Right atrium auricular region (tissue), 2 donors: Measurements from ENCODE around the gene ATP10A. TPM values are rescaled to one million over a fixed set of nuclear protein-coding genes. Genes with fewer than 3 reads are reported as not detected.

Experiments used
- DNase-seq: peaks from one replicate; pipeline ENCODE4 v3.0.0-alpha.2; 2019; ENCODE audit warnings: low spot score
- H3K27ac ChIP-seq, 2 donors: fragments of 200-600 bp; sonication (generic); 1 replicate in 1 of 2; 2 replicates in 1 of 2; pipeline ENCODE4 v1.5.1; 2016 to 2019
- H3K27me3 ChIP-seq, 2 donors: fragments of 200-600 bp; sonication (generic); one replicate each; pipeline versions ENCODE4 v1.5.1 to v1.6.0; 2017 to 2019
- H3K36me3 ChIP-seq: fragments of 200-600 bp; sonication (generic); one replicate; pipeline ENCODE4 v1.5.1; 2016
- H3K4me1 ChIP-seq, 2 donors: fragments of 200-600 bp; sonication (generic); one replicate each; pipeline versions ENCODE4 v1.5.1 to v1.6.0; 2017 to 2019
- H3K4me3 ChIP-seq, 2 donors: fragments of 200-600 bp; sonication (generic); 1 replicate in 1 of 2; 2 replicates in 1 of 2; pipeline ENCODE4 v1.5.1; 2017 to 2019; ENCODE audit warnings: mild to moderate bottlenecking in 1 of 2, moderate library complexity in 1 of 2
- H3K9me3 ChIP-seq, 2 donors: fragments of 200-600 bp; sonication (generic); one replicate each; pipeline ENCODE4 v1.5.1; 2019
- total RNA-seq, 2 donors: library from RNA; depleted of rRNA; stranded (reverse); fragments of >200 nt; gene quantifications; one replicate each; pipeline ENCODE4 v1.1.0, GENCODE V29; 2016
- TF ChIP-seq, protein P1 (sequence below), 2 donors: fragments of 200-600 bp; sonication (generic); IDR thresholded peaks; one replicate each; pipeline ENCODE4 v1.5.1; 2019; ENCODE audit warnings: antibody characterized with exemption in 2 of 2

The ATP10A gene
- total RNA-seq, 2 donors from 2014 or later: 3.2 to 6.0 TPM

DNA sequence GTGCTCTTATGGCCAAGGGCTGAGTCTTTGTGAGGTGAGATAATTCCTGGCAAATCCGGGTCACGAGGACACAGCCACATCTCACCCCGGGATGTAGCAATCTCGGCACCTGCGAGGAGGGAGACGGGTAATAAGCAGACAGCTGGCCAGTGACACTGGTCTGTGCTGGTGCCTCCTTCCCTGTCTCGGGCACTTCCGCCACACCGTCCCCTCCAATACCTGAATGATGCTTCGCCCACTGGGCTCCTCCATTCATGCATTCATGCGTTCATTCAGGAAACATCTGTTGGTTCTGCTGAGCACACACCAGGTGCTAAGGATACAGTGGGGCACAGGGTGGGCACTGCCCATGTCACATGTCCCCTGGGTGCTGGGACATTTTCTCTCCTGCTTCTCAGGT lies 60.1 kb downstream of the ATP10A start:
- Histone ChIP-seq H3K4me3 (no peak overlapping the region), H3K36me3 (no peaks in the 10 kb centered on the region), H3K27ac (no peak overlapping the region), H3K9me3 (no peaks in the 10 kb centered on the region), H3K27me3 (no peaks in the 10 kb centered on the region), H3K4me1 (peaks cover 0 to 8% of the 10 kb centered on the region in 2 donors)
- TF ChIP-seq, protein P1, sequence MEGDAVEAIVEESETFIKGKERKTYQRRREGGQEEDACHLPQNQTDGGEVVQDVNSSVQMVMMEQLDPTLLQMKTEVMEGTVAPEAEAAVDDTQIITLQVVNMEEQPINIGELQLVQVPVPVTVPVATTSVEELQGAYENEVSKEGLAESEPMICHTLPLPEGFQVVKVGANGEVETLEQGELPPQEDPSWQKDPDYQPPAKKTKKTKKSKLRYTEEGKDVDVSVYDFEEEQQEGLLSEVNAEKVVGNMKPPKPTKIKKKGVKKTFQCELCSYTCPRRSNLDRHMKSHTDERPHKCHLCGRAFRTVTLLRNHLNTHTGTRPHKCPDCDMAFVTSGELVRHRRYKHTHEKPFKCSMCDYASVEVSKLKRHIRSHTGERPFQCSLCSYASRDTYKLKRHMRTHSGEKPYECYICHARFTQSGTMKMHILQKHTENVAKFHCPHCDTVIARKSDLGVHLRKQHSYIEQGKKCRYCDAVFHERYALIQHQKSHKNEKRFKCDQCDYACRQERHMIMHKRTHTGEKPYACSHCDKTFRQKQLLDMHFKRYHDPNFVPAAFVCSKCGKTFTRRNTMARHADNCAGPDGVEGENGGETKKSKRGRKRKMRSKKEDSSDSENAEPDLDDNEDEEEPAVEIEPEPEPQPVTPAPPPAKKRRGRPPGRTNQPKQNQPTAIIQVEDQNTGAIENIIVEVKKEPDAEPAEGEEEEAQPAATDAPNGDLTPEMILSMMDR (IDR thresholded peaks at IDR 0.05): no peak
- no peak for DNase-seq

DNA sequence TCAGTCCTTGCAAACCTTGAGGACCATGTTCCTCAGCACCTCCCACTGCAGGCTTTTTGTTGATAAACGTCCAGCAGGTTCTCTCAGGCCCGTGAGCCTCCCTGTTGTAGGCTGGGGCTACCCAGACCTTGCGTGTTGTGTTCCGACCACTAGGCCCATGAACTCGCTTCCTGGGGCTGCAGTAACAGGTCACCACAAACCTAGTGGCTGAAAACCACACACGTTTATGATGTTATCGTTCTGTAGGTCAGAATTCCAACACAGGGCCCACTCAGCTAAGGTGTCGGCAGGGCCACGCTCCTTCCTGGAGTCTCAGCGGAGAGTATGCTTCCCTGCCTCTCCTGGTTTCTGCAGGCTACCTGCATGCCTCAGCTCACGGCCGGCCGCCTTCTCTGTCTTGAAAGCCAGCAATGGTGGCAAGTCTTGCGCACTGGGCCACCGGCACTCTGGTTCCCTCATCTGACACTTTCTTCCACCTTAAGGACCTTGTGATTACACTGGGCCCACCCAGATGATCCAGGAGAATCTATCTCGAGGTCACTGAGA lies 60.8 kb downstream of the ATP10A start:
- Histone ChIP-seq H3K9me3 (no peaks in the 10 kb centered on the region), H3K36me3 (no peaks in the 10 kb centered on the region), H3K4me3 (no peak overlapping the region), H3K27me3 (no peaks in the 10 kb centered on the region), H3K27ac (no peak overlapping the region), H3K4me1 (peaks cover 0 to 14% of the 10 kb centered on the region in 2 donors)
- TF ChIP-seq, protein P1 (IDR thresholded peaks at IDR 0.05): no peak
- DNase-seq: no peak

DNA sequence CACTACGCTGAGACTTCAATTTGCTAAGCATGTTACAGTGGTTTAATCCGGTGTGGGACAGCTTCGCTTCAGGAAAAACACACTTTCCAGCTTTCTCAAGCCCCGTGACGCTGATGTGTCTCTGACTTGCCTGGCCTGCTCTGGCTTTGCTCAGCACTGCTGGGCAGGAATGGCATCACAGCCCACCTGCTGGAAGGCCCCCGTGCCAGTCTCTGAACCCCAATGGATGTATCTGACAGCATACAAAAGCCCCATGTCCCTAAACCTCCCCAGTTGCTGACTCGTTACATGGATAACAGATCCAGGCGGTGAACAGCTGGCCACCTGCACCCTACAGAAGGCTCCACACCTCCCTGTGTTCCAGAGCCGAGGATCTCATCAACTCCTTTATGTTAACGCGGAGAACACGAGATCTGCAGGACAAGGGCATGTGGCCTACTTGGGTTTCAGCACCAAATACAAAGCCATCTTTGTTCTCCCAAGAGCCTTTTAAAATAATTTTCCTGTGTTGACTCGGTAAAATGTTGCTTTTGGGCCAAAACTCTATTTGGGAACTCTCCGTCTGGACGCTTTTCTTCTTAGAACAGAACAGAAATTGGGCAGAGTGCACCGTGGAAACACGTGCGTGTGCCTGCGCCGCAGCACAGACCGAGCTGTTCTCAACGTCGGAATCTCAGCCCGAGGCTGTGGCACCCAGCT lies 61.4 kb downstream of the ATP10A start:
- no peaks in the 10 kb centered on the region for H3K27me3 ChIP-seq
- no peak overlapping the region for H3K27ac ChIP-seq
- peaks cover 0 to 15% of the 10 kb centered on the region in 2 donors for H3K4me1 ChIP-seq
- TF ChIP-seq, protein P1 (IDR thresholded peaks at IDR 0.05): no peak
- DNase-seq: no peak
- H3K9me3 ChIP-seq: no peaks in the 10 kb centered on the region
- H3K4me3 ChIP-seq: no peak overlapping the region
- H3K36me3 ChIP-seq: no peaks in the 10 kb centered on the region

DNA sequence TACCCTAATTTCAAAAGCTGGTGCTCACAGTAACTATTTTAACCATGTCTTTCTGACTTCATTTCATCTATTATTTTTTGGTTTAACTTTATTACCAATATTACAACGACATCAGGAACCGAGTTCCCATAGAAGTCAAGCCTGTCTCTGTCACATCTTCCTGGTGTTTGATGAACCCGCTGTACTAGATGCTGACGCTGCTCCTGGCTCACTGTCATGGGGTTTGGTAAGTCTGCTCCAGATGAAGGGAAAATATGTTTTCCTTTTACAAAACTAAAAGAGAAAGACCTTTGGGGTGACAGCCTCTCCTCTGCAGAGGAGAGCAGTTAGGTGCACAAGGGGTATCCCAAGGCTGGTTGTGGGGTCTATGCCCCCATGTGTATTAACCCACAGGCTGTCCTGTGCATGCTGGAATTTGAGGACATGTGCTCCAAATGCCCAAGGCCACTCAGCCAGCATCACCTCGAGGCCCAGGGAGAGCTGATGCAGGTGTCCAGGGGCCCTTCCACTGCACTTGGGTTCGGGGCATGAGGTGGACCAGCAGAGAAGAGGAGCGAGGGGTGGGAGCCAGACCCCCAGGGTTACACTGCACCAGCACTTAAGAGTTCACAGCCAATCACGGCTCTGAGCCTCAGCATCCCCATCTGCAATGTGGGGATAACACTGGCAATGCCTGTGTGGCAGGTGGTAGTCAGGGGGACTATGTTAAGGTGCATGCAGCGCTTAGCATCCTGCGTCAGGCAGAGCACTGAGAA lies 62.2 kb downstream of the ATP10A start:
- no peak overlapping the region for H3K27ac ChIP-seq
- H3K9me3 ChIP-seq: no peaks in the 10 kb centered on the region
- no peak overlapping the region for H3K4me3 ChIP-seq
- no peaks in the 10 kb centered on the region for H3K36me3 ChIP-seq
- peaks cover 0 to 15% of the 10 kb centered on the region in 2 donors for H3K4me1 ChIP-seq
- DNase-seq: no peak
- TF ChIP-seq, protein P1 (IDR thresholded peaks at IDR 0.05): no peak
- no peaks in the 10 kb centered on the region for H3K27me3 ChIP-seq

DNA sequence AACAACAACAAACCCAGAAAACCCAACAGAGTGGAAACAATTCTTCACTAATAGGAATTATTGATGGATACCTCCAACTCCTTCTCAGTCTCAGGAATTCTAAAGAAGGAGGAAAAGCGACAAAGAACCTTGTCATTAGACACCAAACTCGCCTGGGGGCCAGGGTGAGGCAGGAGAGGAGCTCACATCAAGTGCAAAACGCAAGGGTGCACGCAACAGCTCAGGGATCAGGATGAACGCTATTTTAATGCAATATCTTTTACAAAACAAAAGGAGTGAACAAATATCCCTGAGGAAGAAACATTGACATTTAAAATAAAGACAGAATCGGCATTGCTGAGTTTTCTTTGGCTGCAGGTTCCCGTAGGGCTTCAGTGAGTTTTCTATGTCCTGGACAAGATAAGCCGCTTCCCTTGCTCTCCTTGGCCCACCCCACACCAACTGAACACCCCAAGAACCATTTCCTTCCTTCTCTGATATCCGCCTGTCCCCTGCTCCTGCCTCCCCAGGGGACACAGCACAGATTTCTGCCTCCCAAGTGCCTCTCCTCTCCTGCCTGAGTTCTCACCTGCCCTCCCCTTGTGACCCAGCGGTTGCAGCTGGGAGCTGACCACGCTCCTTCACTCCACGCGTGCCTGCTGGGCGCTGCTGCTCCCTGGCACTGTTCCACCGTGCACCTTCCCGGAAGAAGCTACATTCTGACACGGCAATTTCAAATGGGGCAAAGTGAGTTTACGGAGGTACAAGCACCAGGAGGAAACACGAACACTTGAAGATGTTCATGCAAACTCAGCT lies 63.0 kb downstream of the ATP10A start:
- DNase-seq: peak; percentile 52
- H3K36me3 ChIP-seq: no peaks in the 10 kb centered on the region
- TF ChIP-seq, protein P1 (IDR thresholded peaks at IDR 0.05): no peak
- H3K27ac ChIP-seq: no peak overlapping the region
- H3K4me1 ChIP-seq: peaks cover 0 to 15% of the 10 kb centered on the region in 2 donors
- H3K27me3 ChIP-seq: no peaks in the 10 kb centered on the region
- H3K9me3 ChIP-seq: no peaks in the 10 kb centered on the region
- no peak overlapping the region for H3K4me3 ChIP-seq
